Aorta (tissue), 5 donors: ENCODE data around the gene SAMD4A. TPM values are rescaled to one million over a fixed set of nuclear protein-coding genes. Genes with fewer than 3 reads are reported as not detected.
A peak's percentile ranks its signal among the peaks of the same experiment; 100 is the strongest.

ENCODE experiments used
- ATAC-seq: fragments of 200-7000 bp; cut with Tn5 transposase; one replicate; pipeline ENCODE4 v1.9.1; 2022; ENCODE audit warnings: moderate library complexity; ENCODE audit not compliant: low FRiP score
- DNase-seq, 2 donors: peaks; one replicate each; pipeline ENCODE4 v3.0.0-alpha.2; 2020
- H3K27ac ChIP-seq, 2 donors: one replicate each; pipeline ENCODE4 v1.5.1; 2013; ENCODE audit warnings: low read length in 2 of 2, mild to moderate bottlenecking in 2 of 2, moderate library complexity in 2 of 2, control low read depth in 1 of 2, inconsistent platforms in 1 of 2, low read depth in 1 of 2
- H3K27me3 ChIP-seq, 2 donors: one replicate each; pipeline ENCODE4 v1.6.1; 2013; ENCODE audit warnings: control low read depth in 1 of 2, low read length in 1 of 2, mild to moderate bottlenecking in 1 of 2, moderate library complexity in 1 of 2; ENCODE audit not compliant: insufficient read depth in 2 of 2, control insufficient read depth in 1 of 2
- H3K36me3 ChIP-seq, 2 donors: one replicate each; pipeline ENCODE4 v1.6.1; 2013; ENCODE audit warnings: control low read depth in 1 of 2, low read length in 1 of 2, mild to moderate bottlenecking in 1 of 2; ENCODE audit not compliant: insufficient read depth in 2 of 2, control insufficient read depth in 1 of 2
- H3K4me1 ChIP-seq, 2 donors: one replicate each; pipeline ENCODE4 v1.6.1; 2013; ENCODE audit warnings: low read length in 2 of 2, control low read depth in 1 of 2, mild to moderate bottlenecking in 1 of 2, moderate library complexity in 1 of 2; ENCODE audit not compliant: insufficient read depth in 2 of 2, control insufficient read depth in 1 of 2
- H3K4me3 ChIP-seq, 2 donors: one replicate each; pipeline ENCODE4 v1.5.1; 2013; ENCODE audit warnings: low read length in 2 of 2, control low read depth in 1 of 2, mild to moderate bottlenecking in 1 of 2
- H3K9me3 ChIP-seq: one replicate; pipeline ENCODE4 v1.6.1; 2013; ENCODE audit warnings: mild to moderate bottlenecking, low read length; ENCODE audit not compliant: control insufficient read depth
- WGBS, 2 donors: extraction: QIAGEN DNeasy Blood & Tissue Kit; methylation state at CpG; one replicate each; pipeline ENCODE4 v1.1.7; 2013; 5-methylcytosine and 5-hydroxymethylcytosine counted together
- intact Hi-C, 2 donors: fragments of 100-400 bp; cut with DNase I; formaldehyde crosslinking; loops; one replicate each; pipeline versions ENCODE4 v1.14.2 to v1.15.0; 2022
- polyA plus RNA-seq, 2 donors: library from polyadenylated mRNA; stranded (reverse); fragments of 200-250 nt; gene quantifications; one replicate each; pipeline ENCODE4 v1.2.3, GENCODE V29; 2013
- total RNA-seq, 2 donors: library from RNA; stranded (reverse); fragmentation: NEBNext Ultra II Directional; extraction: Animal tissue kit (Norgen Biotek cat#: 25700); gene quantifications; one replicate each; pipeline ENCODE4 v1.2.1, GENCODE V29; 2021
- donor health status: healthy with polysubstance abuse.
- donor health status: Bipolar disorder and iron deficiency.
- donor health status: DM: no; HTN: no; CAD: no.
- donor health status: DM: no; HTN: no; CAD: no.
- donor health status: DM: yes; HTN: yes; CAD: no.

Gene SAMD4A
- total and polyA plus RNA-seq, 4 donors, result 18.8 to 386 (median 102) TPM

GRCh38 chr14:54816450-54816849 lies 249.5 kb downstream of the SAMD4A start:
- no peak overlapping the region for H3K27ac ChIP-seq
- H3K4me3 ChIP-seq, result no peak overlapping the region
- H3K36me3 ChIP-seq, result no peaks in the 10 kb centered on the region
- intact Hi-C loops, result no loop called here
- H3K9me3 ChIP-seq, result no peaks in the 10 kb centered on the region
- ATAC-seq, result no peak
- no peaks in the 10 kb centered on the region for H3K4me1 ChIP-seq
- no peak for DNase-seq
- H3K27me3 ChIP-seq, result no peaks in the 10 kb centered on the region
- 92 to 95% methylated on average over 1 of the region's 1 CpG for WGBS, 2 donors

DNA sequence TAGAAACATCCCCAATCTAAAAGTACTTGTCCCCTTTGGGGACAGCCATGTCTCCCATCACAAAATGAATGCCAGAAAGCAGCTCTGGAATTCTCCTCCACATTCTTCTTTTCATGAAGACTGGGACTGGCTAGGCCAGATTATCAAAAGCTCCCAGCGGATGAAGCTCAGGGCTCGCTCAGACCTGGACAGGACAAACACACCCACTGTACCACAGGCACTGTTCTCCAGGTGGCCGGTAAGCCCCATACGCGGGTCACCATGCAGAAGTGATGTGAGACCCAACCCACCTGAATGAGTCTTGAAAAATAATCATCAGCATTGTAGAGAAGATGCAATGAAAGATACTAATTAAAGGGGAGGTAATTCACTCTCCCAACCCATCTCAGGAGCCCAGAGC lies 250.6 kb downstream of the SAMD4A start:
- H3K27ac ChIP-seq, result no peak overlapping the region
- H3K9me3 ChIP-seq, result no peaks in the 10 kb centered on the region
- no peak overlapping the region for H3K4me3 ChIP-seq
- no peaks in the 10 kb centered on the region for H3K4me1 ChIP-seq
- ATAC-seq (no peak), DNase-seq (no peak)
- H3K36me3 ChIP-seq, result no peaks in the 10 kb centered on the region
- WGBS, 2 donors, result 93 to 98% methylated on average over 5 of the region's 5 CpGs
- intact Hi-C loops, result no loop called here
- no peaks in the 10 kb centered on the region for H3K27me3 ChIP-seq

- ATAC-seq, result peak; percentile 60
- Histone ChIP-seq H3K36me3 (peaks cover 0 to 2% of the 10 kb centered on the region in 2 donors), H3K9me3 (peaks cover 4% of the 10 kb centered on the region), H3K4me3 (no peak overlapping the region), H3K27me3 (no peaks in the 10 kb centered on the region), H3K4me1 (no peaks in the 10 kb centered on the region), H3K27ac (no peak overlapping the region)
- WGBS, 2 donors, result 62 to 75% methylated on average over 14 of the region's 14 CpGs
- intact Hi-C loops, result no loop called here
- no peak for DNase-seq
These were observed 251.5 kb downstream of the SAMD4A start for GRCh38 chr14:54818201-54819133.

DNA sequence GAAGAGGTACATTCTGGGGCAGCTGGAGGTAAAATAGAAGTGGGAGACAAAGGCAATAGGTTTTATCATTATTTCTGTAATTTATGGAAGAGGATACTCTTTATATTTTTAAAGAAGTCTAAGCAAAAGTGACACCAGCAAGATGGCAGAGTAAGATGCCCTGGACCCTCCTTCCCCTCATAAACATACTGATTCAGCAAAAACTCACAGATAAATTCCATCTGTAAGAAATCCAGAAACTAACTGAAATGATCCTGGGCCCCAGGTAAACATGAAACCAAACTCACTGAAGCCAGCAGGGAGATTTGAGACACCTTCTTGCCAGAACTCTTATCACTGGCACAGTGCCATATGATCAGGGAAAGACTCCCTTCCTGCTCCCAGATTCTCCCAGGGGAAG lies 255.8 kb downstream of the SAMD4A start:
- no peak for DNase-seq
- Histone ChIP-seq H3K9me3 (peaks cover 8% of the 10 kb centered on the region), H3K4me1 (no peaks in the 10 kb centered on the region), H3K4me3 (no peak overlapping the region), H3K27ac (no peak overlapping the region), H3K36me3 (peaks cover 0 to 2% of the 10 kb centered on the region in 2 donors), H3K27me3 (no peaks in the 10 kb centered on the region)
- intact Hi-C loops, result no loop called here
- ATAC-seq, result no peak

DNA sequence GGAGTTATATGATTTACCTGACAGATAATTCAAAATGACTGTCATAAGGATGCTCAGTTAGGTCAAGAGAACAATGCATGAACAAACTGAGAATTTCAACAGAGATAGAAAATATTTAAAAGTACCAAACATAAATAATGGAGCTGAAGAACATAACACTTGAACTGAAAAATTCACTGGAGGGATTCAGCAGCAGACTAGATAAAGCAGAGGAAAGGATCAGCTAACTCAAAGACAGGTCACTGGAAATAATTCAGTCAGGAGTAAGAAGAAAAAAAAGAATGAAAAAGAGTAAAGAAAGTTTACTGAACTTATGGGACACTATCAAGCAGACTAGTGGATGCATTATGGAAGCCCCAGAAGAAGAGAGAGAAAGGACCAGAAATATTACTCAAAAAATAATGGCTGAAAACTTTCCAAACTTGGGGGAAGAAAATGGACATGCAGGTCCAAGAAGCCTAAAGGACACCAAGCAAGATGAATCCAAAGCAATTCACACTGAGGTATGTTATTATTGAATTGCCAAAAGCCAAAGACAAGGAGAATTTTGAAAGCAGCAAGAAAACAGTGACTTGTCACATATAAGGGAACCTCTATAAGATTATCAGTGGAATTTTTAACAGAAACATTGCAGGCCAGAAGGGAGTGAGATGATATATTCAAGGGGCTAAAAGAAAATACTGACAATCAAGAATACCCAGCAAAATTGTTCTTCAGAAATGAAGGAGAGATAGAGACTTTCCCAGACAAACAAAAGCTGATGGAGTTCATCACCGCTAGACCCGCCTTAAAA lies 257.0 kb downstream of the SAMD4A start:
- H3K9me3 ChIP-seq, result peaks cover 8% of the 10 kb centered on the region
- WGBS, 2 donors, result 95 to 96% methylated on average over 2 of the region's 2 CpGs
- H3K4me1 ChIP-seq, result no peaks in the 10 kb centered on the region
- no peak overlapping the region for H3K4me3 ChIP-seq
- H3K27ac ChIP-seq, result no peak overlapping the region
- no peaks in the 10 kb centered on the region for H3K27me3 ChIP-seq
- H3K36me3 ChIP-seq, result peaks cover 0 to 2% of the 10 kb centered on the region in 2 donors
- no peak for DNase-seq
- intact Hi-C loops, result no loop called here
- ATAC-seq, result no peak

DNA sequence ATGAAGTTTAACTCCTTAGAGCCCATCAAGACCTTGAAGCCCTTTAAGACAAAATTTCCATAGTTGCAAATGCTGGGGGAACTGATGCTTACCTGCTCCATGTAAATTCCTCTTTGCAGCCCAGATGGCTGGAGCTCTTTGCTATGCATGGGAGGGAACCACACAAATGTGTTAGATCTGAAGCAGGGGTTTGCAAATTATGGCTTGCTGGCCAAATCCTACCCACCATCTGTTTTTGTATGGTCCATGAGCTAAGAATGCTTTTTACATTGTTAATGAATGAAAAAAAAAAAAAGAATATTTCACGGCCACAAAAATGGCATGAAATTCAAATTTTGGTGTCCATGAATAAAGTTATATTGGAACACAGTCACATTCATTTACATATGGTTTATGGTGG lies 261.1 kb downstream of the SAMD4A start:
- no peaks in the 10 kb centered on the region for H3K27me3 ChIP-seq
- peaks cover 0 to 2% of the 10 kb centered on the region in 2 donors for H3K36me3 ChIP-seq
- no peaks in the 10 kb centered on the region for H3K4me1 ChIP-seq
- ATAC-seq (no peak), DNase-seq (no peak)
- 95 to 97% methylated on average over 1 of the region's 1 CpG for WGBS, 2 donors
- peaks cover 10% of the 10 kb centered on the region for H3K9me3 ChIP-seq
- no peak overlapping the region for H3K27ac ChIP-seq
- intact Hi-C loops, result no loop called here
- H3K4me3 ChIP-seq, result no peak overlapping the region

DNA sequence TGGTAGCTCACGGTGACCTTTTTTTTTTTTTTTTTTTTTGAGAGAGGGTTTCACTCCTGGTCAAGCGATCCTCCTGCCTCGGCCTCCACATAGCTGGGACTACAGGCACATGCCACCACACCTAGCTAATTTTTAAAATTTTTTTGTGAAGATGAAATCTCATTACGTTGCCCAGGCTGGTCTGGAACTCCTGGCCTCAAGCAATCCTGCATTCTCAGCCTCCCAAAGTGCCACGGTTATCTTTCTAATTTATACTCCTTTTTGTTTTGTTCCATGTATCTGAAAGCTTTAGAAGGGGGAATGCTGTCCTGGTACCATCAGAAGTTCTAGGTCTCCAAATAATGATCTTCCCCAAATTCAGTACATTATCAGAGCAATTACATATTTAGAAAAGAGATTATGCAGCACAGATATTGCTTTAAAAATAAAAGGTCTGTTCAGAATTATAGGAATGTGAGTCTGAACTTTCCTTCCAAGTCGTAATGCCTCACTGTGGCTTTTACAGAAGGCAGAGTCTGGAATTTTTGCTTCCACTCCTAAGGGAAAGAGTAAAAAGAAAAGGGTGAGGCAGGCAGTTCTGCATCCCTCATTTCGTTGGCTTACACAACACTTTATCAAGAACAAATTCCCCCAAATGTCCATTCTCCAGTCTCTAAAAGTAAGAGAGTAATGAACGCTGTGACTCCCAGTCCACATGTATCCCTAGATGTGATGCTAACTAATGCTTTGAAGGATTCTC lies 262.7 kb downstream of the SAMD4A start:
- ATAC-seq, result no peak
- Histone ChIP-seq H3K4me1 (no peaks in the 10 kb centered on the region), H3K9me3 (peaks cover 5% of the 10 kb centered on the region), H3K36me3 (no peaks in the 10 kb centered on the region), H3K4me3 (no peak overlapping the region), H3K27me3 (no peaks in the 10 kb centered on the region), H3K27ac (no peak overlapping the region)
- intact Hi-C loops, result no loop called here
- WGBS, 2 donors, result 42 to 53% methylated on average over 8 of the region's 8 CpGs
- DNase-seq, result no peak

DNA sequence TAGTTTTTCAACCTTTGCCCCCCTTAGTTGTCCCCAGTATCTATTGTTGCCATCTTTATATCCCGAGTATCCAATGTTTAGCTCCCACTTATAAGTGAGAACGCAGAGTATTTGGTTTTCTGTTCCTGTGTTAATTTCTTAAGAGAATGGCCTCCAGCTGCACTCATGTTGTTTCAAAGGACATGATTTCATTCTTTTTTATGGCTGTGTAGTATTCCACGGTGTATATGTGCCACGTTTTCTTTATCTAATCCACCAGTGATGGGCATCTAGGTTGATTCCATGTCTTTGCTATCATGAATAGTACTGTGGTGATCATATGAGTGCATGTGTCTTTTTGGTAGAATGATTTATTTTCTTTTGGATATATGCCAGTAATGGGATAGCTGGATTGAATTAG lies 263.7 kb downstream of the SAMD4A start:
- no peaks in the 10 kb centered on the region for H3K4me1 ChIP-seq
- WGBS, 2 donors, result 90 to 95% methylated on average over 4 of the region's 4 CpGs
- no peak for DNase-seq
- peaks cover 5% of the 10 kb centered on the region for H3K9me3 ChIP-seq
- intact Hi-C loops, result no loop called here
- H3K36me3 ChIP-seq, result no peaks in the 10 kb centered on the region
- no peaks in the 10 kb centered on the region for H3K27me3 ChIP-seq
- no peak overlapping the region for H3K27ac ChIP-seq
- ATAC-seq, result no peak
- no peak overlapping the region for H3K4me3 ChIP-seq
